Activated CD8-positive, alpha-beta memory T cell treated with anti-CD3 and anti-CD28 coated beads for 1 hour (primary cell): Measurements from ENCODE around the gene UPK2.
"Not testable (repeated sequence)": the region's sequence is repeated elsewhere in the genome, so short reads cannot be mapped to it uniquely, and the experiment has no call there.

Experiments used
- DNase-seq, 2 donors: peaks; one replicate each; pipeline ENCODE4 v3.0.0-alpha.2; 2020; ENCODE audit warnings: low read depth in 1 of 2; ENCODE audit errors: extremely low read depth in 1 of 2

The UPK2 gene

DNA sequence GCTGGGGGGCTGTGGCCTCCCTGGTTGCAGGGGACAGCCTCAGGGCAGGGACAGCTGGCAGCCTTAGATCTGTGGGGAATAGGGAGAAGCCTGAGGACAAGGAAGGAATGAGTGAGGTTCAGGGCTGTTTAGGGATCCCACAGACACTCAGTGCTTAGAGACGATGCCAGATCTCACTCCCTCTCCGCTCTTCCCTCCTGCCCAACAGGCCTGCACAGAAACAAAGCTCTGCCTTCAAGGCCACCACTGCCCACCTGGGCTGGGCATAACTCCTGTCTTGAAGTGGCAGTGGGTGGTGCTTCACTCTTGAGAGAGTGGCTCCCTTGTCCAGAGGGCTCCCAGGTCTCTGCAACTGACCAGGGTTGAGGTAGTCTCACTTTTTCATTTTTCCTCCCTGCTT lies 28.7 kb downstream of the UPK2 start:
- no peak for DNase-seq

DNA sequence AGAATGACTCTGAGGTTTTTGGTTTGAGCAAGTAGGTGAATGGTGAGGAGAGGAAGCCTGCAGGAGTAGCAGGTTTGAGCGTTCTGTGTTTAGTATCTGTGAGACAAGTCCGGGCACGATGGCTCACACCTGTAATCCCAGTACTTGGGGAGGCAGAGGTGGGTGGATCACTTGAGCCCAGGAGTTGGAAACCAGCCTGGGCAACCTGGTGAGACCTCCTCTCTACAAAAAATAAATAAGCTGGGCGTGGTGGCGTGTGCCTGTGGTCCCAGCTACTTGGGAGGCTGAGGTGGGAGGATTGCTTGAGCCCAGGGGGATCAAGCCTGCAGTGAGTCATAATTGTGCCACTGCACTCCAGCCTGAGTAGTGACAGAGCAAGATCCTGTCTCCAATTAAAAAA lies 32.2 kb downstream of the UPK2 start:
- no peak for DNase-seq

DNA sequence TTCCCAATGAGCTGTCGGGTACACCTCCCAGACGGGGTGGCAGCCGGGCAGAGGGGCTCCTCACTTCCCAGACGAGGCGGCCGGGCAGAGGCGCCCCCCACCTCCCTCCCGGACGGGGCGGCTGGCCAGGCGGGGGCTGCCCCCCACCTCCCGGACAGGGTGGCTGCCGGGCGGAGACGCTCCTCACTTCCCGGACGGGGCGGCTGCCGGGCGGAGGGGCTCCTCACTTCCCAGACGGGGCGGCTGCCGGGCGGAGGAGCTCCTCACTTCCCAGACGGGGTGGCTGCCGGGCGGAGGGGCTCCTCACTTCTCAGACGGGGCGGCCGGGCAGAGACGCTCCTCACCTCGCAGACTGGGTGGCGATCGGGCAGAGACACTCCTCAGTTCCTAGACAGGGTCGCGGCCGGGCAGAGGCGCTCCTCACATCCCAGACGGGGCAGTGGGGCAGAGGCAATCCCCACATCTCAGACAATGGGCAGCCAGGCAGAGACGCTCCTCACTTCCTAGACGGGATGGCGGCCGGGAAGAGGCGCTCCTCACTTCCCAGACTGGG lies 35.5 kb downstream of the UPK2 start:
- DNase-seq: not testable (repeated sequence)

DNA sequence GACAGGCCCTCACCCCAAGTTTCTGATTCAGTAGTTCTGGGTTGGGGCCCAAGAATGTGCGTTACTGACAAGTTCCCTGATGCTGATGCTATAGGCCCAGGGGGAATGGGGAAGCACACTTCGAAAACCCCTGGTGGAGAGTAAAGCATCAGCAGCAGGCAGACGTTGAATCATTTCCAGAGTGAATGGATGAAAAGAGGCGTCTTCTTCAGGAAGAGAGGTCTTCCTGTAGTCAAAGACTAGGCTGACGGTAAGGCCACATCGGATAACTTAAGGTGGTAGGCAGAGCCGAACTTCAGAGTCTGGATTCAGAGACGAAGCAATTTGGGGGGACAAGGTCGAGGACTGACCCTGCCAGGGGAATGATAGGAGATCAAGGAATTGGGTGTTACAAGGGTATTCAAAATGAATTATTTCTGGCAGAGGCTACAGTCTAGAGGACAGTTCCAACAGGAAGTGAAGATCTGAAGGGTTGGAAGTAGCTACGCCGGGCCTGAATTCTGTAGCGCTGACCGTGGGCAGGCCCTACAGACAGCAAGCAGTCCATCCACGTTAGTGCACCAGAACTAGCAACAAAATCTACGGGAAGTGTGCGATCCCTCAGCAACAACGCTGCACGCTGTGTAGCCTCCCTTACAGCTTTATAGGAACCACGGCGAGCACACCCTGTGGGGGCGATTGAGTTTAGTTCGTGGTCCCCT lies 41.0 kb downstream of the UPK2 start:
- no peak for DNase-seq

DNA sequence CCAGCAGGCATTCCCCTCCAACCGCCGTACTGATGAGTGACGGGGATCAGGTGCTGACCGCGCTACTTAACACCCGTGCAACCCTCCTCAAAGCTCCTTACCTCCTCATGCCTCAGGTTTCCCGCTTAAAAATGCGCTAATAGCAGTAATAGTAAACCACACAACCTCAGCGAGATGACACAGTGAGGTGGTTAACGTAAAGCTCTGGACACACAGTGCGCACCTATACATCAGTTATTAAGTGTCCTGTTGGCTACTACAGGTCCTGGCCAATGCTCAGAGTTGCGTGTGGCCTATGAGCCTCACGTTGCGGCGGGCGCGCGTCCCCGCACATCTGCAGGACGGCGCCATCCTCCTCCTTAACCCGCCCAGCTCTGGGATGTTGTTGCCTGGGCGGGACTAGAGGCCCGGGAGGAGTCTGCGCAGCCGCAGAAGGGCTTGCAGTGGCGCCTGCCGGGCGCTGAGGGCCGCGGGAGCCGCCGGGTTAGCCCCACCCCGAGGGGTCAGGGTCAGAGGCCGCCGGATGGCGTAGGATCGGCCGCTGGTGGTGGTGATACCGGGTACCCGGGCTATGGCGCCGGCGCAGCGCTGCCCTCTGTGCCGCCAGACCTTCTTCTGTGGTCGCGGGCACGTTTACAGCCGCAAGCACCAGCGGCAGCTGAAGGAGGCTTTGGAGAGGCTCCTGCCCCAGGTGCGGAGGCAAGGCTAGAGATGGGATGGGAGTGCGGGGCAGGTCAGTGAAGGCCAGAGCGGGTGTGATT lies 41.7 kb downstream of the UPK2 start, which contains the start of gene CENATAC:
Gene CENATAC (plus strand): TSS at position 512 of the 761 bp plus-strand sequence. CDS start 60 bp downstream, at position 572.
- DNase-seq: peak; percentile 91 to 94

DNA sequence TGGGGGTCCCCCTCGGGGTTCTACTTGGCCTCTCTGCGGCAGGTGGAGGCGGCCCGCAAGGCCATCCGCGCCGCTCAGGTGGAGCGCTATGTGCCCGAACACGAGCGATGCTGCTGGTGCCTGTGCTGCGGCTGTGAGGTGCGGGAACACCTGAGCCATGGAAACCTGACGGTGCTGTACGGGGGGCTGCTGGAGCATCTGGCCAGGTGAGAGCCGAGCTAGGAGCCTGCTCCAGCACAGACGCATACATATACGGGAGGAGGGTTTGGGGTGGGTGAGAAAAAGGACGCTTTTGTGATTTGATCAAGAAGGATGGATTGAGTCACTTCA lies 42.3 kb downstream of the UPK2 start:
- DNase-seq: peak in 1 of 2 donors; percentile 5

DNA sequence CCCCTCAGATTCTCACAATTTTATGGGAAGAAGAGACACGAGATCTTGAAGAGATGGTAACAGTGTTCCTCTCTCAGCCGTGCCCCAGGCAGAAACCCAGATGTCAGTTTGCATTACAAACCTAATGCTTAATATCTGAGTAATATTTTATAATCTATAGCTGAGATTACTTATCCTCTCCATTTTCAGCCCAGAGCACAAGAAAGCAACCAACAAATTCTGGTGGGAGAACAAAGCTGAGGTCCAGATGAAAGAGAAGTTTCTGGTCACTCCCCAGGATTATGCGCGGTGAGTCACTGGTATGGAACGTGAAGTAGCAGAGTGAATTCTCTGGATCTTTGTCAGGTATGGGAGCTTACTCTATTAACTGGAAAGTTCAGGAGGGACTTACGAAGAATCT lies 42.7 kb downstream of the UPK2 start:
- no peak for DNase-seq

DNA sequence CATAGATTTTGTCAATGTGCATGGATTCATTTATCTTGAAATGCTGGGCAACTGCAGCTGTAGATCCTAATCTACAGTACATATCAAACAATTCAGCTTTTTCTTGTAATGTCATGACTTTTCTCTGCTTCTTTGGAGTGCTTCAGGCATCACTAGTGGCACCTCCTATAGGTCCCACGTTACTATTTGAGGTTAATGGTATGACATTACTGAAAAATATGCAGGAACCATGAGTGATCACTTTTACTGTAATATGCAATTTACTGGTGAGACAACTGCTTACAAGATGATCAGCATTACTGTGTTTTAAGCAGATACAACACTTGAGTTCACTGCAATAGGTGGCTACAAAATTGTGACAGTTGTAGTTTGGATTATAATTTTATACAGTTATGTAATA lies 44.8 kb downstream of the UPK2 start:
- DNase-seq: no peak

DNA sequence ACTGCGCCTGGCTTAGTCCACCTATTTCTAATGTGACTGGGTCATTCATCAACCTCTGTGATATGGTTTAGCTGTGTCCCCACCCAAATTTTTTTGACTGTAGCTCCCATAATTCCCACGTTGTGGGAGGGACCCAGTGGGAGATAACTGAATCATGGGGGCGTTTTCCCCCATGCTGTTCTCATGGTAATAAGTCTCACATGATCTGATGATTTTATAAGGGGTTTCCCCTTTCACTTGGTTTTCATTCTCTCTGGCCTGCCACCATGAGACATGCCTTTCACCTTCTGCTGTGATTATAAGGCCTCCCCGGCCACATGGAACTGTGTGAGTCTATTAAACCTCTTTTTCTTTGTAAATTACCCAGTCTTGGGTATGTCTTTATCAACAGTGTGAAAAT lies 50.6 kb downstream of the UPK2 start:
- no peak for DNase-seq
